Left lung (tissue), 10 donors: ENCODE results near the gene TNRC6A. TPM values are rescaled to one million over a fixed set of nuclear protein-coding genes. Genes with fewer than 3 reads are reported as not detected.
"Not testable (repeated sequence)": the region's sequence is repeated elsewhere in the genome, so short reads cannot be mapped to it uniquely, and the experiment has no call there.

Experiments used
- ATAC-seq: fragments of 200-7000 bp; cut with Tn5 transposase; one replicate; pipeline ENCODE4 v1.9.1; 2020; ENCODE audit warnings: moderate library complexity
- DNase-seq, 4 donors: peaks; one replicate each; pipeline ENCODE4 v3.0.0-alpha.2; 2013 to 2020
- H3K27ac ChIP-seq, 2 donors: fragments of 200-600 bp; sonication (generic) in 1 of 2; one replicate each; pipeline versions ENCODE4 v1.5.0 to v1.8.0; 2020 to 2021
- H3K27me3 ChIP-seq, 2 donors: fragments of 200-600 bp; sonication (generic) in 1 of 2; one replicate each; pipeline versions ENCODE4 v1.5.0 to v1.8.0; 2020 to 2021
- H3K36me3 ChIP-seq, 2 donors: fragments of 200-600 bp; sonication (generic) in 1 of 2; one replicate each; pipeline versions ENCODE4 v1.5.0 to v1.8.0; 2020 to 2021
- H3K4me1 ChIP-seq, 2 donors: fragments of 200-600 bp; one replicate each; pipeline ENCODE4 v1.8.0; 2021
- H3K4me3 ChIP-seq, 2 donors: fragments of 200-600 bp; sonication (generic) in 1 of 2; one replicate each; pipeline versions ENCODE4 v1.5.0 to v1.8.0; 2020 to 2021; ENCODE audit warnings: mild to moderate bottlenecking in 1 of 2
- H3K9me3 ChIP-seq, 2 donors: fragments of 200-600 bp; sonication (generic) in 1 of 2; one replicate each; pipeline versions ENCODE4 v1.5.0 to v1.8.0; 2020 to 2021
- CTCF ChIP-seq, 2 donors: fragments of 200-600 bp; sonication (generic) in 1 of 2; IDR thresholded peaks; one replicate each; pipeline versions ENCODE4 v1.5.0 to v1.8.0; 2021; ENCODE audit warnings: antibody characterized with exemption in 2 of 2
- intact Hi-C, 2 donors: fragments of 100-400 bp; cut with DNase I; formaldehyde crosslinking; loops; one replicate each; pipeline versions ENCODE4 v1.11.2 to v1.14.2; 2022
- polyA plus RNA-seq, 6 donors: library from polyadenylated mRNA; unstranded; fragments of 120-200 nt; gene quantifications; one replicate each; pipeline ENCODE4 v1.2.1, GENCODE V29; 2013; ENCODE audit not compliant: insufficient read length in 6 of 6
- total RNA-seq, 2 donors: library from RNA; stranded (reverse); fragmentation: NEBNext Ultra II Directional; extraction: Animal tissue kit (Norgen Biotek cat#: 25700); gene quantifications; one replicate each; pipeline ENCODE4 v1.2.1, GENCODE V29; 2021
- donor health status: DM: no; HTN: yes; CAD: no.
- donor health status: DM: no; HTN: no; CAD: no.

Gene TNRC6A
- total and polyA plus RNA-seq, 8 donors = 34.0 to 81.2 (median 72.7) TPM

DNA sequence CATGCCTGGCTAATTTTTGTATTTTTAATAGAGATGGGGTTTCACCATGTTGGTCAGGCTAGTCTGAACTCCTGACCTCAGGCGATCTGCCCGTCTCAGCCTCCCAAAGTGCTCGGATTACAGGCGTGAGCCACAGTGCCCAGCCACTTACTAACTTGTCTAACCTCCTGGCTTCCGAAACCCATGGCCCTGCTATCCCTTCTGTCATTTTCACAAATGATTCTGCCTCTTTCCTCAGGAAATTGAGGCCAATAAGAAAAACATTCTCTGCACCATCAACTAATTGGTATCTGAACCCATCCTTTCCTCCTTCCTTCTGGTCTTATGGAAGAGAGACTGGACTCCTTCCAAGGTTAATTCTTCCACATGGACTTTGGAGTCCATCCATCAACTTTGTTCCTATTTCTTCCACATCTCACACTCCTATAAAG is 27.9 kb upstream of the TNRC6A start:
- DNase-seq (no peak), ATAC-seq (no peak)
- H3K36me3 ChIP-seq = no peaks in the 10 kb centered on the region
- peaks cover 5 to 6% of the 10 kb centered on the region in 2 donors for H3K4me1 ChIP-seq
- TF ChIP-seq CTCF (IDR thresholded peaks at IDR 0.05) = no peak
- H3K4me3 ChIP-seq = no peak overlapping the region
- H3K9me3 ChIP-seq = no peaks in the 10 kb centered on the region
- intact Hi-C loops = no loop called here
- H3K27me3 ChIP-seq = no peaks in the 10 kb centered on the region
- H3K27ac ChIP-seq = peak overlapping the region in 1 of 2 donors; percentile 49

DNA sequence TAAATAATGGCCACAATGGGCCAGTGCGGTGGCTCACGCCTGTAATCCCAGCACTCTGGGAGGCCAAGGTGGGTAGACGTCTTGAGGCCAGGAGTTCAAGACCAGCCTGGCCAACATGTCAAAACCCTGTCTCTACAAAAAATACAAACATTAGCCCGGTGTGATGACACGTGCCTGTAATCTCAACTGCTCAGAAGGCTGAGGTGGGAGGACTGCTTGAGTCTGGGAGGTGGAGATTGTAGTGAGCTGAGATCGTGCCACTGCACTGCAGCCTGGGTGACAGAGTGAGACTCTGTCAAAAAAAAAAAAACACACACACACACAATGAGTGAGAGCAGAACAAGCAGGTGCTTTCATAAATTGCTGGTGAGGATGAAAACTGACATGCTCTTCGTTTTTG is 21.7 kb upstream of the TNRC6A start:
- H3K36me3 ChIP-seq, ATAC-seq, H3K27ac ChIP-seq, intact Hi-C loops, H3K27me3 ChIP-seq, H3K9me3 ChIP-seq, H3K4me3 ChIP-seq, H3K4me1 ChIP-seq, DNase-seq: not testable (repeated sequence)

DNA sequence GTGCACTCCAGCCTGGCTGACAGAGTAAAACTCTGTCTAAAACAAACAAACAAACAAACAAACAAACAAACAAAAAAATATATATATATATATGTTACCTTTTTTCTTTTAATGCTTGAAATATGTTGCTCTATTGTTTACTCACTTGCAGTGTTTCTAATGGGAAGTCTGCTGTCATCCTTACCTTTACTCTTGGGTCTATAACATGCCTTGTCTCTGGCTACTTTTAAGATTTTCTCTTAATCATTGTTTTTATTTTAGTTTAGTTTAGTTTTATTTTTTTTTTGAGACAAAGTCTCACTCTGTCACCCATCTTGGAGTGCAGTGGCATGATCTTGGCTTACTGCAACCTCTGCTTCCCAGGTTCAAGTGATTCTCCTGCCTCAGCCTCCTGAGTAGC is 16.1 kb upstream of the TNRC6A start:
- Histone ChIP-seq H3K4me3 (no peak overlapping the region), H3K9me3 (peaks cover 0 to 12% of the 10 kb centered on the region in 2 donors), H3K36me3 (no peaks in the 10 kb centered on the region), H3K4me1 (no peaks in the 10 kb centered on the region), H3K27ac (no peak overlapping the region), H3K27me3 (no peaks in the 10 kb centered on the region)
- TF ChIP-seq CTCF (IDR thresholded peaks at IDR 0.05) = no peak
- ATAC-seq (no peak), DNase-seq (no peak)
- intact Hi-C loops = no loop called here

- intact Hi-C loops = no loop called here
- no peaks in the 10 kb centered on the region for H3K27me3 ChIP-seq
- H3K27ac ChIP-seq = no peak overlapping the region
- no peak overlapping the region for H3K4me3 ChIP-seq
- DNase-seq (no peak), ATAC-seq (no peak)
- peaks cover 0 to 12% of the 10 kb centered on the region in 2 donors for H3K9me3 ChIP-seq
- H3K36me3 ChIP-seq = no peaks in the 10 kb centered on the region
- TF ChIP-seq CTCF (IDR thresholded peaks at IDR 0.05) = no peak
- no peaks in the 10 kb centered on the region for H3K4me1 ChIP-seq
These were observed 12.0 kb upstream of the TNRC6A start for GRCh38 chr16:24717411-24717810.

GRCh38 chr16:24718967-24719521 is 10.4 kb upstream of the TNRC6A start:
- Histone ChIP-seq H3K9me3 (peaks cover 0 to under 1% of the 10 kb centered on the region in 2 donors), H3K36me3 (no peaks in the 10 kb centered on the region), H3K27ac (no peak overlapping the region), H3K27me3 (no peaks in the 10 kb centered on the region), H3K4me1 (no peaks in the 10 kb centered on the region), H3K4me3 (no peak overlapping the region)
- no peak for ATAC-seq
- no peak for TF ChIP-seq CTCF (IDR thresholded peaks at IDR 0.05)
- DNase-seq = no peak
- intact Hi-C loops = no loop called here

DNA sequence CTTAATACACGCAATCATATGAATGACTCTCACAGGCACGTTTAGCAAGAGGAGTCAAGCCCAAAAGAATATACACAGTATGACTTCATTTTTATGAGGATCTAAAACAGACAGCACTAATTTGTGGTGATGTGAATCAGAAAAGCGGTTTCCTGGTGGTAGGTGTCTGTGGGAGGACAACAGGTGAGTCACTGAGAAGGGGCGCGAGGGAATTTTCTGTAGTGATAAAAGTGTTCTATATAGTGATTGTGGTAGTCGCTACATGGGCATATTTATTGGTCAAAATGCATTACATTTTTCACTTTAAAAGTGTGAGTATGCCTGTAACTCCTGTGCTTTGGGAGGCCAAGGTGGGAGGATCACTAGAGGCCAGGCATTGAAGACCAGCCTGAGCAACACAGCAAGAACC is 7.6 kb upstream of the TNRC6A start:
- no peak for TF ChIP-seq CTCF (IDR thresholded peaks at IDR 0.05)
- intact Hi-C loops = no loop called here
- DNase-seq (no peak), ATAC-seq (no peak)
- H3K27me3 ChIP-seq = no peaks in the 10 kb centered on the region
- H3K36me3 ChIP-seq = no peaks in the 10 kb centered on the region
- no peak overlapping the region for H3K27ac ChIP-seq
- H3K9me3 ChIP-seq = no peaks in the 10 kb centered on the region
- H3K4me1 ChIP-seq = no peaks in the 10 kb centered on the region
- no peak overlapping the region for H3K4me3 ChIP-seq
